Neural progenitor cell (in vitro differentiated cells): Measurements from ENCODE around the gene KCNIP1. TPM values are rescaled to one million over a fixed set of nuclear protein-coding genes. Genes with fewer than 3 reads are reported as not detected.

Source experiments
- DNase-seq: peaks from one replicate; pipeline ENCODE4 v3.0.0-alpha.2; 2016; ENCODE audit warnings: low spot score
- H2AFZ ChIP-seq: fragments of 200-600 bp; sonication (generic); replicated peaks from 2 replicates; pipeline ENCODE4 v1.6.1; 2016; ENCODE audit warnings: antibody characterized with exemption
- H3F3A ChIP-seq: fragments of 200-600 bp; sonication (generic); 2 replicates; pipeline ENCODE4 v1.6.1; 2016; ENCODE audit warnings: antibody characterized with exemption, low read depth
- H3K27ac ChIP-seq: fragments of 200-600 bp; sonication (generic); 2 replicates; pipeline ENCODE4 v1.5.1; 2016; ENCODE audit warnings: mild to moderate bottlenecking
- H3K27me3 ChIP-seq: fragments of 200-600 bp; sonication (generic); 2 replicates; pipeline ENCODE4 v1.6.1; 2016; ENCODE audit warnings: mild to moderate bottlenecking, moderate library complexity
- H3K36me3 ChIP-seq: fragments of 200-600 bp; sonication (generic); 2 replicates; pipeline ENCODE4 v1.5.1; 2016
- H3K4me1 ChIP-seq: fragments of 200-600 bp; sonication (generic); 2 replicates; pipeline ENCODE4 v1.6.1; 2016; ENCODE audit warnings: mixed run types
- H3K4me2 ChIP-seq: fragments of 200-600 bp; sonication (generic); 2 replicates; pipeline ENCODE4 v1.6.1; 2016
- H3K4me3 ChIP-seq: fragments of 200-600 bp; sonication (generic); 2 replicates; pipeline ENCODE4 v1.5.1; 2016
- H3K79me2 ChIP-seq: fragments of 200-600 bp; sonication (generic); 2 replicates; pipeline ENCODE4 v1.6.1; 2016; ENCODE audit warnings: low read depth
- H3K9ac ChIP-seq: fragments of 200-600 bp; sonication (generic); 2 replicates; pipeline ENCODE4 v1.6.1; 2016
- H3K9me3 ChIP-seq: fragments of 200-600 bp; sonication (generic); 2 replicates; pipeline ENCODE4 v1.5.1; 2016; ENCODE audit warnings: low read depth
- H4K20me1 ChIP-seq: fragments of 200-600 bp; sonication (generic); 2 replicates; pipeline ENCODE4 v1.6.1; 2016; ENCODE audit warnings: low read depth
- H3K27ac Mint-ChIP-seq: 3 replicates; pipeline ENCODE4 v1.8.0; 2021; ENCODE audit warnings: mixed read lengths
- H3K27me3 Mint-ChIP-seq: 2 replicates; pipeline ENCODE4 v1.8.0; 2022; ENCODE audit warnings: low read depth, mild to moderate bottlenecking, inconsistent platforms, moderate library complexity, mixed read lengths; ENCODE audit not compliant: insufficient read depth
- H3K36me3 Mint-ChIP-seq: 3 replicates; pipeline ENCODE4 v1.8.0; 2021; ENCODE audit warnings: mixed read lengths
- H3K4me1 Mint-ChIP-seq: 3 replicates; pipeline ENCODE4 v1.8.0; 2021; ENCODE audit warnings: mixed read lengths
- H3K4me3 Mint-ChIP-seq: 3 replicates; pipeline ENCODE4 v1.8.0; 2021; ENCODE audit warnings: mild to moderate bottlenecking, moderate library complexity, mixed read lengths
- H3K9me3 Mint-ChIP-seq: 3 replicates; pipeline ENCODE4 v1.8.0; 2020; ENCODE audit warnings: mixed read lengths
- EZH2 ChIP-seq: fragments of 200-600 bp; sonication (generic); IDR thresholded peaks from 2 replicates; pipeline ENCODE4 v1.6.1; 2017; ENCODE audit warnings: antibody characterized with exemption, mild to moderate bottlenecking, moderate library complexity
- EZH2phosphoT487 ChIP-seq: fragments of 200-600 bp; sonication (generic); IDR thresholded peaks from 2 replicates; pipeline ENCODE4 v1.6.1; 2017; ENCODE audit warnings: antibody characterized with exemption
- total RNA-seq: library from RNA; depleted of rRNA; stranded (reverse); fragments of >200 nt; gene quantifications from 2 replicates; pipeline ENCODE4 v1.2.3, GENCODE V29; 2015; ENCODE audit warnings: low replicate concordance
- TF ChIP-seq, protein P1 (sequence below): fragments of 200-600 bp; sonication (generic); IDR thresholded peaks from 2 replicates; pipeline ENCODE4 v1.5.1; 2017; ENCODE audit warnings: antibody characterized with exemption, mild to moderate bottlenecking

The KCNIP1 gene
- total RNA-seq, 1 donor from 2014 or later: 2.8 TPM

DNA sequence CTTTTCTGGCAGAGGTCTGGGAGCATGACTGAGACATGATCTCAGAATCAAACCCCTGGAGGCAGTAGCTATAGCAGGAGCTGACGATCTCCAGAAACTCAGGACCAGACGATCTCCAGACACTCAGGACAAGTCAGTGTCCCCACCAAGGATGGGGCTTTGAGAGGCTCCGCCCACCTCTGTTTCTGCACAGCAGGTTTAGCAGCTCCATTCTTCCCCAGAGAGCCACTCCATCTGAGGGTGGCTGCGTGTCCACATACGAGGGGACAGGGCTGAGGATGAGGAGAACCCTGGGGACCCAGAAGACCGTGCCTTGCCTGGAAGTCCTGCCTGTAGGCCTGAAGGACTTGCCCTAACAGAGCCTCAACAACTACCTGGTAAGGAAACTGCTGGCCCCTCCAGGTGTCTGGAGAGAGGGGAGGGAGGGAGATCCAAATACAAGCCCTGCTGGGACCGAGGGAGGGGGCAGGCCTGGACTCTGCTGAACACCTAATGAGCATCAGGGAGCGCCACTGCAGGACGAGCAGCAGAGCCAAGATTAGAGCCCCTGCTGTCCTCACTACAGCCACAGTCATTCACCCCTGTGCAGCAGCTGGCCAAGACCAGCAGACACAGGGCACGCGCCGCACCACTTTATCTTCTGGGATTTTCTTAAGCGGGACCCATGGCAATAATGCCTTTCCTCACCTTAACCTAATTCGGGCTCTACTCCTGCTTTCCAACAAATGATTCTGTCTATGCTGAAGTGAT lies 279.9 kb downstream of the KCNIP1 start, which contains the start of gene GABRP:
Gene GABRP (plus strand): TSS at position 228 of the 750 bp plus-strand sequence. CDS start 4,891 bp downstream, outside the sequence.
- Histone ChIP-seq H3F3A (no peaks in the 10 kb centered on the region), H3K4me1 (peaks cover 5% of the 10 kb centered on the region), H3K4me3 (no peak within 1 kb of the TSS), H3K9me3 (no peaks in the 10 kb centered on the region), H3K27me3 (no peaks in the 10 kb centered on the region), H3K9ac (no peak within 1 kb of the TSS), H3K27ac (no peak within 1 kb of the TSS), H3K79me2 (no peaks in the 10 kb centered on the region), H4K20me1 (no peaks in the 10 kb centered on the region), H3K36me3 (no peaks in the 10 kb centered on the region), H3K4me2 (no peak within 1 kb of the TSS), H2AFZ (no peak within 1 kb of the TSS)
- no peaks in the 10 kb centered on the region for H3K36me3 Mint-ChIP-seq
- H3K27me3 Mint-ChIP-seq: no peaks in the 10 kb centered on the region
- no peak within 1 kb of the TSS for H3K27ac Mint-ChIP-seq
- TF ChIP-seq, protein P1, sequence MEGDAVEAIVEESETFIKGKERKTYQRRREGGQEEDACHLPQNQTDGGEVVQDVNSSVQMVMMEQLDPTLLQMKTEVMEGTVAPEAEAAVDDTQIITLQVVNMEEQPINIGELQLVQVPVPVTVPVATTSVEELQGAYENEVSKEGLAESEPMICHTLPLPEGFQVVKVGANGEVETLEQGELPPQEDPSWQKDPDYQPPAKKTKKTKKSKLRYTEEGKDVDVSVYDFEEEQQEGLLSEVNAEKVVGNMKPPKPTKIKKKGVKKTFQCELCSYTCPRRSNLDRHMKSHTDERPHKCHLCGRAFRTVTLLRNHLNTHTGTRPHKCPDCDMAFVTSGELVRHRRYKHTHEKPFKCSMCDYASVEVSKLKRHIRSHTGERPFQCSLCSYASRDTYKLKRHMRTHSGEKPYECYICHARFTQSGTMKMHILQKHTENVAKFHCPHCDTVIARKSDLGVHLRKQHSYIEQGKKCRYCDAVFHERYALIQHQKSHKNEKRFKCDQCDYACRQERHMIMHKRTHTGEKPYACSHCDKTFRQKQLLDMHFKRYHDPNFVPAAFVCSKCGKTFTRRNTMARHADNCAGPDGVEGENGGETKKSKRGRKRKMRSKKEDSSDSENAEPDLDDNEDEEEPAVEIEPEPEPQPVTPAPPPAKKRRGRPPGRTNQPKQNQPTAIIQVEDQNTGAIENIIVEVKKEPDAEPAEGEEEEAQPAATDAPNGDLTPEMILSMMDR: no peak
- TF ChIP-seq EZH2 (no peak), EZH2phosphoT487 (no peak)
- no peaks in the 10 kb centered on the region for H3K9me3 Mint-ChIP-seq
- DNase-seq: no peak
- peaks cover 4% of the 10 kb centered on the region for H3K4me1 Mint-ChIP-seq
- H3K4me3 Mint-ChIP-seq: no peak within 1 kb of the TSS

- peaks cover 2% of the 10 kb centered on the region for H3K27me3 Mint-ChIP-seq
- no peak overlapping the region for H3K27ac ChIP-seq
Observed at GRCh38 chr5:170785416-170785815, 281.6 kb downstream of the KCNIP1 start.

More at GRCh38 chr5:170785416-170785815, 281.6 kb downstream of the KCNIP1 start:
- H3K4me3 ChIP-seq: no peak overlapping the region
- no peaks in the 10 kb centered on the region for H4K20me1 ChIP-seq
- TF ChIP-seq, protein P1: no peak
- no peak for TF ChIP-seq EZH2
- peaks cover 5% of the 10 kb centered on the region for H3K4me1 ChIP-seq
- no peak overlapping the region for H2AFZ ChIP-seq
- no peak overlapping the region for H3K27ac Mint-ChIP-seq
- no peak overlapping the region for H3K9ac ChIP-seq
- DNase-seq: no peak
- H3K4me3 Mint-ChIP-seq: no peak overlapping the region
- H3K9me3 Mint-ChIP-seq: no peaks in the 10 kb centered on the region
- peaks cover 7% of the 10 kb centered on the region for H3K4me1 Mint-ChIP-seq
- H3K79me2 ChIP-seq: no peaks in the 10 kb centered on the region
- H3K36me3 ChIP-seq: no peaks in the 10 kb centered on the region
- no peaks in the 10 kb centered on the region for H3K9me3 ChIP-seq
- no peak overlapping the region for H3K4me2 ChIP-seq
- no peaks in the 10 kb centered on the region for H3K36me3 Mint-ChIP-seq
- no peaks in the 10 kb centered on the region for H3F3A ChIP-seq
- no peaks in the 10 kb centered on the region for H3K27me3 ChIP-seq

Other genes with a start within 250 kb of the KCNIP1 start
- not detected in 2 replicates for gene LCP2, start 206.2 kb upstream of the KCNIP1 start, total RNA-seq
- not detected in 2 replicates for gene KCNMB1, start 114.7 kb upstream of the KCNIP1 start, total RNA-seq